ENCODE measurements around the gene KDELR3.

Gene KDELR3

GRCh38 chr22:38519453-38520250 lies 51.8 kb downstream of the KDELR3 start:
- DNase-seq (ENCODE audit: low read depth): no peak

- no peak for DNase-seq (ENCODE audit: low read depth)
Observed at GRCh38 chr22:38523029-38523428, 55.1 kb downstream of the KDELR3 start.

GRCh38 chr22:38523479-38523878 lies 55.6 kb downstream of the KDELR3 start:
- no peak for DNase-seq (ENCODE audit: low read depth)

GRCh38 chr22:38524429-38524828 lies 56.5 kb downstream of the KDELR3 start:
- DNase-seq (ENCODE audit: low read depth): no peak

- no peak for DNase-seq (ENCODE audit: low read depth)
Observed at GRCh38 chr22:38531251-38531938, 63.5 kb downstream of the KDELR3 start.
